Pancreas (tissue), 10 donors: ENCODE measurements around the gene PSME1. TPM values are rescaled to one million over a fixed set of nuclear protein-coding genes. Genes with fewer than 3 reads are reported as not detected.

ENCODE experiments used
- ATAC-seq, 4 donors: fragments of 200-7000 bp; cut with Tn5 transposase; one replicate each; pipeline versions ENCODE4 v1.8.0 to v1.9.1; 2020; ENCODE audit warnings: mild to moderate bottlenecking in 4 of 4, moderate library complexity in 4 of 4
- DNase-seq, 6 donors: peaks; one replicate each; pipeline ENCODE4 v3.0.0-alpha.2; 2020
- FAIRE-seq: peaks from 2 replicates; lab custom pipeline; 2012; peaks lifted over from hg19 to GRCh38; lab: Jason Lieb, UNC
- H3K27ac ChIP-seq, 4 donors: fragments of 200-600 bp; sonication (generic); 1 replicate in 3 of 4; 2 replicates in 1 of 4; pipeline versions ENCODE4 v1.5.0 to v1.8.0; 2020
- H3K27me3 ChIP-seq, 4 donors: fragments of 200-600 bp; one replicate each; pipeline ENCODE4 v1.8.0; 2021
- H3K36me3 ChIP-seq, 3 donors: fragments of 200-600 bp; sonication (generic) in 1 of 3; one replicate each; pipeline versions ENCODE4 v1.5.0 to v1.8.0; 2020 to 2021
- H3K4me1 ChIP-seq, 3 donors: fragments of 200-600 bp; one replicate each; pipeline ENCODE4 v1.8.0; 2021
- H3K4me3 ChIP-seq, 4 donors: fragments of 200-600 bp; sonication (generic) in 2 of 4; one replicate each; pipeline versions ENCODE4 v1.5.0 to v1.8.0; 2020 to 2021
- H3K9me3 ChIP-seq, 4 donors: fragments of 200-600 bp; one replicate each; pipeline ENCODE4 v1.8.0; 2021
- WGBS, 2 donors: extraction: QIAGEN DNeasy Blood & Tissue Kit; methylation state at CpG; one replicate each; pipeline ENCODE4 v1.1.7; 2013; 5-methylcytosine and 5-hydroxymethylcytosine counted together
- intact Hi-C, 3 donors: fragments of 100-400 bp; cut with DNase I; formaldehyde crosslinking; loops; one replicate each; pipeline versions ENCODE4 v1.11.1 to v1.14.2; 2022
- microRNA-seq, 2 donors: library from miRNA; unstranded; fragments of <30 nt; microRNA quantifications; one replicate each; pipeline versions ENCODE4 to v1.1.0, GENCODE V29; 2019 to 2020
- polyA plus RNA-seq, 2 donors: library from polyadenylated mRNA; stranded (reverse); fragments of 200-250 nt; gene quantifications; one replicate each; pipeline ENCODE4 v1.2.3, GENCODE V29; 2013
- total RNA-seq, 6 donors: library from RNA; stranded (reverse); fragmentation: NEBNext Ultra II Directional in 4 of 6; extraction: Animal tissue kit (Norgen Biotek cat#: 25700) in 4 of 6; gene quantifications; one replicate each; pipeline versions ENCODE4 v1.2.1 to v1.2.4, GENCODE V29; 2021 to 2023
- TF ChIP-seq, protein P1 (sequence below), 4 donors: fragments of 200-600 bp; sonication (generic) in 3 of 4; IDR thresholded peaks; one replicate each; pipeline versions ENCODE4 v1.5.0 to v1.8.0; 2021; ENCODE audit warnings: antibody characterized with exemption in 4 of 4
- donor health status: healthy with polysubstance abuse.
- donor health status: DM: no; HTN: no; CAD: no; lungs with moderate emphysema.
- donor health status: DM: no; HTN: no; CAD: no.
- donor health status: control.
- donor health status: control.
- donor health status: Bipolar disorder and iron deficiency.
- donor health status: DM: yes; HTN: yes; CAD: no.
- donor health status: DM: no; HTN: no; CAD: no.
- donor health status: DM: no; HTN: no; CAD: no.
- donor health status: DM: yes; HTN: yes; CAD: no.

PSME1 gene
- total and polyA plus RNA-seq, 8 donors = 46.4 to 132 (median 84.6) TPM

DNA sequence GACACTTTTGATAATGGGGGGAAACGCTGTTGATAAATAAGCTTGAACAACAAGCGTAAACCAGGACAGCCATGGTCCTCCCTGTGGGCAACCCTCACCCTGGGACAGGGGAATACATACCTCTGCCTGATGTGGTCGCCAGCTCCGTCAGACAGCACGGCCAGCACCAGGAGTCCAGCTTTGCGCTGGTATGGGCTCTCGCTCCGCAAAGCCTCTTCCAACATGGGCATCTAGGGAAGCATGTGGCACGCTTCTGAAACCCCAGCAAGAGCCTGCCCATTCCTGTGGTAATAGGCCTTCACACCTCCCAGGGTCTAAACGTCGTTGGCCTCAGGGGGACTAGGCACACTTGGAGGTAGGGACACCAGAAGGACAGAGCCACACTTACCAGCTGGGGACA, 49.7 kb downstream of the PSME1 start:
- WGBS, 2 donors = 86 to 92% methylated on average over 11 of the region's 11 CpGs
- Histone ChIP-seq H3K4me1 (peaks cover 0 to 11% (median 9%) of the 10 kb centered on the region in 3 donors), H3K27ac (no peak overlapping the region), H3K4me3 (no peak overlapping the region), H3K36me3 (peaks cover 3 to 47% (median 27%) of the 10 kb centered on the region in 3 donors), H3K9me3 (no peaks in the 10 kb centered on the region), H3K27me3 (no peaks in the 10 kb centered on the region)
- ATAC-seq (no peak), DNase-seq (peak in 1 of 6 donors; percentile 43), FAIRE-seq (no peak)
- intact Hi-C loops = no loop called here
- TF ChIP-seq, protein P1, sequence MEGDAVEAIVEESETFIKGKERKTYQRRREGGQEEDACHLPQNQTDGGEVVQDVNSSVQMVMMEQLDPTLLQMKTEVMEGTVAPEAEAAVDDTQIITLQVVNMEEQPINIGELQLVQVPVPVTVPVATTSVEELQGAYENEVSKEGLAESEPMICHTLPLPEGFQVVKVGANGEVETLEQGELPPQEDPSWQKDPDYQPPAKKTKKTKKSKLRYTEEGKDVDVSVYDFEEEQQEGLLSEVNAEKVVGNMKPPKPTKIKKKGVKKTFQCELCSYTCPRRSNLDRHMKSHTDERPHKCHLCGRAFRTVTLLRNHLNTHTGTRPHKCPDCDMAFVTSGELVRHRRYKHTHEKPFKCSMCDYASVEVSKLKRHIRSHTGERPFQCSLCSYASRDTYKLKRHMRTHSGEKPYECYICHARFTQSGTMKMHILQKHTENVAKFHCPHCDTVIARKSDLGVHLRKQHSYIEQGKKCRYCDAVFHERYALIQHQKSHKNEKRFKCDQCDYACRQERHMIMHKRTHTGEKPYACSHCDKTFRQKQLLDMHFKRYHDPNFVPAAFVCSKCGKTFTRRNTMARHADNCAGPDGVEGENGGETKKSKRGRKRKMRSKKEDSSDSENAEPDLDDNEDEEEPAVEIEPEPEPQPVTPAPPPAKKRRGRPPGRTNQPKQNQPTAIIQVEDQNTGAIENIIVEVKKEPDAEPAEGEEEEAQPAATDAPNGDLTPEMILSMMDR (IDR thresholded peaks at IDR 0.05) = no peak

DNA sequence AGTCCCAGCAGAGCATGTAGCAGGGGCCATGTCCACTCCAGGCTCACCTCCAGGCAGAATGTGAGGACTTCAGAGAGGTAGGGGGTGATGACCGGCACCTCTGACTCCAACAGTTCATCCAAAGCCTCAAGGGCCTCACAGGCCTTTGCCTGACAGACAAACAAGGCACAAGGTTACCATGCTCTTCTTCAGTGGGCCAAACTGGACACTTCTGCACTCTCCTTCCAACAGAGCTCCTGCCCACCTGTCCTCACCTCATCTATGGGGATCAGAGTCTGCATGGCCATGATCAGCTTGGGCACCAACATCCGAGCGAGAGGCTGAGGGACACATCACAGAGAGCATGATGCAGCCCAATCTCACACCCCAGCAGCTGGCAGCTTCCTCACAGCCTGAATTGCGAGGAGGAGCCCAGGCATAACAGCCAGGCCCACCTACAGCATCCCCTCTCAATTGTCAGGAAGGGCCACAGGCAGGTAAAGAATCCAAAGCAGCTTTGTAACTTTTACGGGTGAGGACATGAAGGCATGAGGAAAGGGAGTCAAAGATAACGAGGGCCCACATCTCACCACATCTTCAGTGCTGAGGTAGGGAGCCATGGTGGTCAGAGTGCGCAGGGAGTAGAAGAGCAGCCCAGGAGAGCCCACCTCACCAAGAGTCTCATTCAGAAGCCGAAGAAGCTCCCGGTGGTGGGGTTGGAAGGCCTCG, 51.0 kb downstream of the PSME1 start:
- intact Hi-C loops = no loop called here
- 81 to 89% methylated on average over 10 of the region's 10 CpGs for WGBS, 2 donors
- ATAC-seq (no peak), DNase-seq (peak in 1 of 6 donors; percentile 24), FAIRE-seq (no peak)
- Histone ChIP-seq H3K4me3 (no peak overlapping the region), H3K27ac (no peak overlapping the region), H3K36me3 (peaks cover 3 to 37% (median 26%) of the 10 kb centered on the region in 3 donors), H3K9me3 (no peaks in the 10 kb centered on the region), H3K27me3 (no peaks in the 10 kb centered on the region), H3K4me1 (peaks cover 0 to 11% (median 9%) of the 10 kb centered on the region in 3 donors)
- TF ChIP-seq, protein P1 (IDR thresholded peaks at IDR 0.05) = no peak

DNA sequence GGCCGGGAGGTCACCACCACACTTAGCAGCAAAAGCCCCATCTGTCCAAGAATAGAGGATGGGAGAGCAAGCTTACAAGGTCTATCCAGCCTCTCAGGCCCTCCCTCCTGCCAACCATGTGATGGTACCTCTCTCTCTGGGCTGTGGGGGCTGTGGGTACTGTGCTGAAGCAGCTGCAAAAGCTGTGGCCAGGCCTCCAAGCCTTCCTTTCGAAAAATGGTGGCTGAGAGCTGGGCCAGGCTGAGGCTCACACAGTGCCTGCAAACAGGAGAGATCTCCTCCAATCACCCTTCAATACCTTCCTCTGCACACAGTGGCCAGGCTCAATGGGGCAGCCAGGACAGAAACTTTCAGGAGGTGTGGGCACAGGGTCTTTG, 51.5 kb downstream of the PSME1 start:
- TF ChIP-seq, protein P1 (IDR thresholded peaks at IDR 0.05) = no peak
- Histone ChIP-seq H3K9me3 (no peaks in the 10 kb centered on the region), H3K27me3 (no peaks in the 10 kb centered on the region), H3K4me3 (peak overlapping the region in 2 of 4 donors; percentile 56 to 71), H3K36me3 (peaks cover 3 to 36% (median 26%) of the 10 kb centered on the region in 3 donors), H3K4me1 (peaks cover 0 to 11% (median 9%) of the 10 kb centered on the region in 3 donors), H3K27ac (peak overlapping the region in 1 of 4 donors; percentile 62)
- ATAC-seq = no peak
- intact Hi-C loops = no loop called here
- peak in 1 of 6 donors; percentile 51 for DNase-seq
- no peak for FAIRE-seq
- 68 to 74% methylated on average over 2 of the region's 2 CpGs for WGBS, 2 donors

Small RNAs within 50 kb of the gene (microRNA-seq; reads per million reads assigned to microRNA genes)
- 0 to 0.59 reads per million in 2 donors for gene MIR7703

Other genes starting within 250 kb of the PSME1 start
Only the 30 nearest of the 31 such genes appear.
- 10 to 100 TPM; 10.8 to 24.8 (median 12.7) TPM for gene DHRS4, start 182.4 kb upstream of the PSME1 start, total RNA-seq
- 10 to 100 TPM; 26.4 to 27.7 TPM for gene DHRS4, start 182.4 kb upstream of the PSME1 start, polyA plus RNA-seq
- gene DHRS4L2, start 147.3 kb upstream of the PSME1 start, total RNA-seq = 10 to 100 TPM; 10.3 to 16.2 (median 11.5) TPM
- gene DHRS4L2, start 147.3 kb upstream of the PSME1 start, polyA plus RNA-seq = 10 to 100 TPM; 20.2 to 35.0 TPM
- gene CARMIL3, start 84.2 kb upstream of the PSME1 start, total RNA-seq = under 1 TPM; 0.31 to 1.00 (median 0.71) TPM
- gene CARMIL3, start 84.2 kb upstream of the PSME1 start, polyA plus RNA-seq = 1 to 10 TPM; 2.7 to 4.0 TPM
- not detected for gene CPNE6, start 64.6 kb upstream of the PSME1 start, total RNA-seq
- under 1 TPM in 1 of 2 donors, not detected in 1; 0.07 TPM for gene CPNE6, start 64.6 kb upstream of the PSME1 start, polyA plus RNA-seq
- 100 to 1,000 TPM in 1 of 6 donors, 10 to 100 TPM in 5; 18.6 to 146 (median 23.1) TPM for gene PCK2, start 41.9 kb upstream of the PSME1 start, total RNA-seq
- gene PCK2, start 41.9 kb upstream of the PSME1 start, polyA plus RNA-seq = 10 to 100 TPM; 12.8 to 20.3 TPM
- gene DCAF11, start 21.4 kb upstream of the PSME1 start, total RNA-seq = 10 to 100 TPM; 50.1 to 78.9 (median 60.3) TPM
- gene DCAF11, start 21.4 kb upstream of the PSME1 start, polyA plus RNA-seq = 10 to 100 TPM; 34.2 to 41.6 TPM
- 1 to 10 TPM in 3 of 6 donors, under 1 TPM in 3; 0.37 to 2.4 (median 1.1) TPM for gene NRL, start 21.2 kb upstream of the PSME1 start, total RNA-seq
- gene NRL, start 21.2 kb upstream of the PSME1 start, polyA plus RNA-seq = 1 to 10 TPM; 2.3 TPM
- 10 to 100 TPM in 1 of 6 donors, 1 to 10 TPM in 5; 2.7 to 12.0 (median 4.0) TPM for gene FITM1, start 5.5 kb upstream of the PSME1 start, total RNA-seq
- gene FITM1, start 5.5 kb upstream of the PSME1 start, polyA plus RNA-seq = 10 to 100 TPM in 1 of 2 donors, 1 to 10 TPM in 1; 3.4 to 11.1 TPM
- gene EMC9, start 5.4 kb downstream of the PSME1 start, total RNA-seq = 10 to 100 TPM in 5 of 6 donors, 1 to 10 TPM in 1; 8.1 to 18.8 (median 13.5) TPM
- 10 to 100 TPM; 52.4 to 72.6 TPM for gene EMC9, start 5.4 kb downstream of the PSME1 start, polyA plus RNA-seq
- 10 to 100 TPM; 33.9 to 90.3 (median 59.2) TPM for gene PSME2, start 10.4 kb downstream of the PSME1 start, total RNA-seq
- 100 to 1,000 TPM; 180 to 285 TPM for gene PSME2, start 10.4 kb downstream of the PSME1 start, polyA plus RNA-seq
- 10 to 100 TPM; 25.8 to 44.2 (median 37.1) TPM for gene RNF31, start 11.3 kb downstream of the PSME1 start, total RNA-seq
- 100 to 1,000 TPM; 124 to 169 TPM for gene RNF31, start 11.3 kb downstream of the PSME1 start, polyA plus RNA-seq
- 10 to 100 TPM; 20.3 to 60.7 (median 27.9) TPM for gene IRF9, start 25.1 kb downstream of the PSME1 start, total RNA-seq
- gene IRF9, start 25.1 kb downstream of the PSME1 start, polyA plus RNA-seq = 10 to 100 TPM; 50.7 to 60.8 TPM
- 1 to 10 TPM; 3.5 to 9.9 (median 4.5) TPM for gene REC8, start 35.9 kb downstream of the PSME1 start, total RNA-seq
- gene REC8, start 35.9 kb downstream of the PSME1 start, polyA plus RNA-seq = 10 to 100 TPM; 22.8 to 41.1 TPM
- gene IPO4, start 52.6 kb downstream of the PSME1 start, total RNA-seq = 10 to 100 TPM; 24.6 to 62.0 (median 31.0) TPM
- 10 to 100 TPM; 21.3 to 29.4 TPM for gene IPO4, start 52.6 kb downstream of the PSME1 start, polyA plus RNA-seq
- 10 to 100 TPM; 29.2 to 46.8 (median 38.4) TPM for gene TM9SF1, start 59.2 kb downstream of the PSME1 start, total RNA-seq
- gene TM9SF1, start 59.2 kb downstream of the PSME1 start, polyA plus RNA-seq = 10 to 100 TPM; 20.5 to 34.4 TPM
- gene TSSK4, start 69.5 kb downstream of the PSME1 start, total RNA-seq = under 1 TPM in 5 of 6 donors, not detected in 1; 0.16 to 0.66 (median 0.40) TPM
- gene TSSK4, start 69.5 kb downstream of the PSME1 start, polyA plus RNA-seq = under 1 TPM; 0.14 to 0.46 TPM
- 10 to 100 TPM; 16.3 to 31.2 (median 22.4) TPM for gene CHMP4A, start 77.3 kb downstream of the PSME1 start, total RNA-seq
- gene CHMP4A, start 77.3 kb downstream of the PSME1 start, polyA plus RNA-seq = 10 to 100 TPM; 35.4 to 79.9 TPM
- gene MDP1, start 79.9 kb downstream of the PSME1 start, total RNA-seq = 10 to 100 TPM in 2 of 6 donors, 1 to 10 TPM in 4; 7.8 to 11.9 (median 9.3) TPM
- gene MDP1, start 79.9 kb downstream of the PSME1 start, polyA plus RNA-seq = 10 to 100 TPM; 20.4 to 31.7 TPM
- gene NEDD8, start 96.2 kb downstream of the PSME1 start, total RNA-seq = 10 to 100 TPM; 32.5 to 65.1 (median 46.9) TPM
- gene NEDD8, start 96.2 kb downstream of the PSME1 start, polyA plus RNA-seq = 100 to 1,000 TPM in 1 of 2 donors, 10 to 100 TPM in 1; 62.8 to 118 TPM
- 10 to 100 TPM; 24.3 to 37.0 (median 28.6) TPM for gene GMPR2, start 96.7 kb downstream of the PSME1 start, total RNA-seq
- gene GMPR2, start 96.7 kb downstream of the PSME1 start, polyA plus RNA-seq = 10 to 100 TPM; 23.6 to 48.1 TPM
- 10 to 100 TPM; 32.1 to 42.6 (median 34.4) TPM for gene TINF2, start 106.4 kb downstream of the PSME1 start, total RNA-seq
- 10 to 100 TPM; 23.8 to 43.8 TPM for gene TINF2, start 106.4 kb downstream of the PSME1 start, polyA plus RNA-seq
- 1 to 10 TPM; 1.2 to 3.8 (median 2.2) TPM for gene TGM1, start 127.0 kb downstream of the PSME1 start, total RNA-seq
- 1 to 10 TPM; 4.8 to 5.4 TPM for gene TGM1, start 127.0 kb downstream of the PSME1 start, polyA plus RNA-seq
- gene RABGGTA, start 135.4 kb downstream of the PSME1 start, total RNA-seq = 10 to 100 TPM; 15.4 to 21.0 (median 18.2) TPM
- 10 to 100 TPM; 49.1 to 51.5 TPM for gene RABGGTA, start 135.4 kb downstream of the PSME1 start, polyA plus RNA-seq
- 10 to 100 TPM in 3 of 6 donors, 1 to 10 TPM in 3; 6.1 to 15.3 (median 11.2) TPM for gene DHRS1, start 163.6 kb downstream of the PSME1 start, total RNA-seq
- 10 to 100 TPM; 18.9 to 21.1 TPM for gene DHRS1, start 163.6 kb downstream of the PSME1 start, polyA plus RNA-seq
- gene NOP9, start 163.7 kb downstream of the PSME1 start, total RNA-seq = 10 to 100 TPM in 4 of 6 donors, 1 to 10 TPM in 2; 8.8 to 13.9 (median 11.3) TPM
- 1 to 10 TPM; 6.2 to 8.7 TPM for gene NOP9, start 163.7 kb downstream of the PSME1 start, polyA plus RNA-seq
- gene CIDEB, start 171.8 kb downstream of the PSME1 start, total RNA-seq = 10 to 100 TPM in 3 of 6 donors, 1 to 10 TPM in 3; 6.3 to 11.3 (median 9.4) TPM
- gene CIDEB, start 171.8 kb downstream of the PSME1 start, polyA plus RNA-seq = 10 to 100 TPM in 1 of 2 donors, 1 to 10 TPM in 1; 9.2 to 15.0 TPM
- 1 to 10 TPM; 1.5 to 3.0 (median 2.2) TPM for gene LTB4R2, start 173.9 kb downstream of the PSME1 start, total RNA-seq
- 1 to 10 TPM in 1 of 2 donors, under 1 TPM in 1; 0.73 to 3.1 TPM for gene LTB4R2, start 173.9 kb downstream of the PSME1 start, polyA plus RNA-seq
- 1 to 10 TPM; 1.9 to 3.2 (median 2.3) TPM for gene LTB4R, start 175.3 kb downstream of the PSME1 start, total RNA-seq
- gene LTB4R, start 175.3 kb downstream of the PSME1 start, polyA plus RNA-seq = 10 to 100 TPM; 13.0 to 15.5 TPM
- 10 to 100 TPM in 1 of 6 donors, 1 to 10 TPM in 5; 3.2 to 10.6 (median 5.1) TPM for gene ADCY4, start 198.9 kb downstream of the PSME1 start, total RNA-seq
- 10 to 100 TPM; 33.8 to 59.3 TPM for gene ADCY4, start 198.9 kb downstream of the PSME1 start, polyA plus RNA-seq
- gene RIPK3, start 203.8 kb downstream of the PSME1 start, total RNA-seq = 10 to 100 TPM in 1 of 6 donors, 1 to 10 TPM in 5; 3.9 to 12.1 (median 5.7) TPM
- gene RIPK3, start 203.8 kb downstream of the PSME1 start, polyA plus RNA-seq = 10 to 100 TPM; 12.9 to 13.0 TPM